COLO668 (cell line): ENCODE data around the gene MAPK4.

Experiments used
- DNase-seq: peaks from one replicate; lab custom pipeline; 2025; ENCODE audit not compliant: unreplicated experiment; lab: John Stamatoyannopoulos, UW

The MAPK4 gene

GRCh38 chr18:50651334-50651733, 91.4 kb downstream of the MAPK4 start:
- no peak for DNase-seq

- DNase-seq, result no peak
These were observed 93.7 kb downstream of the MAPK4 start for GRCh38 chr18:50653402-50654093.

GRCh38 chr18:50654211-50654610, 94.3 kb downstream of the MAPK4 start:
- no peak for DNase-seq

GRCh38 chr18:50654658-50655550, 95.0 kb downstream of the MAPK4 start:
- no peak for DNase-seq

GRCh38 chr18:50656396-50656795, 96.5 kb downstream of the MAPK4 start:
- DNase-seq, result no peak

GRCh38 chr18:50656841-50657470, 97.1 kb downstream of the MAPK4 start:
- DNase-seq, result no peak

- no peak for DNase-seq
These were observed 98.7 kb downstream of the MAPK4 start for GRCh38 chr18:50658601-50659000.

- no peak for DNase-seq
These were observed 99.5 kb downstream of the MAPK4 start for GRCh38 chr18:50659091-50660003.

GRCh38 chr18:50661013-50661412, 101.1 kb downstream of the MAPK4 start:
- DNase-seq, result no peak

- no peak for DNase-seq
These were observed 102.3 kb downstream of the MAPK4 start for GRCh38 chr18:50662177-50662576.

GRCh38 chr18:50662775-50663383, 103.0 kb downstream of the MAPK4 start:
- no peak for DNase-seq

GRCh38 chr18:50663626-50664441, 103.9 kb downstream of the MAPK4 start:
- DNase-seq, result no peak

- no peak for DNase-seq
These were observed 105.1 kb downstream of the MAPK4 start for GRCh38 chr18:50665015-50665414.

GRCh38 chr18:50665519-50665918, 105.6 kb downstream of the MAPK4 start:
- DNase-seq, result no peak

GRCh38 chr18:50666536-50666935, 106.6 kb downstream of the MAPK4 start:
- no peak for DNase-seq

- no peak for DNase-seq
These were observed 111.5 kb downstream of the MAPK4 start for GRCh38 chr18:50671376-50671775.

GRCh38 chr18:50674307-50674980, 114.6 kb downstream of the MAPK4 start:
- DNase-seq, result no peak

- DNase-seq, result no peak
These were observed 115.2 kb downstream of the MAPK4 start for GRCh38 chr18:50675043-50675442.

GRCh38 chr18:50678651-50679050, 118.8 kb downstream of the MAPK4 start:
- DNase-seq, result no peak
